K562 (cell line): ENCODE data around the gene VWF.

Experiments
- CTCF ChIP-seq, 3 experiments: IDR thresholded peaks in 2 of 3; conservative IDR thresholded peaks in 1 of 3; 2 replicates each; pipeline ENCODE4 v1.5.1; 2011 to 2012; ENCODE audit warnings: low read length in 3 of 3, mild to moderate bottlenecking in 3 of 3, control low read depth in 2 of 3, improper control_type of control experiment in 1 of 3, inconsistent platforms in 1 of 3, low read depth in 1 of 3, mixed read lengths in 1 of 3, moderate library complexity in 1 of 3; ENCODE audit not compliant: insufficient read depth in 2 of 3
- EZH2 ChIP-seq: IDR thresholded peaks from 2 replicates; pipeline ENCODE4 v1.6.1; 2012; ENCODE audit warnings: low read depth, mild to moderate bottlenecking, inconsistent platforms, low read length, borderline replicate concordance
- IRF2 ChIP-seq: sonication (generic); formaldehyde crosslinking; IDR thresholded peaks from 2 replicates; pipeline ENCODE4 v1.8.1; 2022; ENCODE audit warnings: mild to moderate bottlenecking, missing genetic modification reagents
- NCOA2 ChIP-seq, 2 experiments: fragments of 450-650 bp; IDR thresholded peaks; 2 replicates each; pipeline ENCODE4 v1.6.1; 2018; ENCODE audit warnings: mild to moderate bottlenecking in 2 of 2, moderate library complexity in 1 of 2; ENCODE audit not compliant: partially characterized antibody in 2 of 2
- RFX1 ChIP-seq: fragments of 450-650 bp; IDR thresholded peaks from 2 replicates; pipeline ENCODE4 v1.6.1; 2016; ENCODE audit warnings: mild to moderate bottlenecking, moderate library complexity
- TARDBP ChIP-seq: fragments of 450-650 bp; IDR thresholded peaks from 2 replicates; pipeline ENCODE4 v1.6.1; 2016
- ZNF24 ChIP-seq: fragments of 450-650 bp; IDR thresholded peaks from 2 replicates; pipeline ENCODE4 v1.6.1; 2016
- TF ChIP-seq, protein P1 (sequence below): sonication (generic); formaldehyde crosslinking; IDR thresholded peaks from 2 replicates; pipeline ENCODE4 v1.9.0; 2022; ENCODE audit warnings: mild to moderate bottlenecking, missing genetic modification reagents

DNA sequence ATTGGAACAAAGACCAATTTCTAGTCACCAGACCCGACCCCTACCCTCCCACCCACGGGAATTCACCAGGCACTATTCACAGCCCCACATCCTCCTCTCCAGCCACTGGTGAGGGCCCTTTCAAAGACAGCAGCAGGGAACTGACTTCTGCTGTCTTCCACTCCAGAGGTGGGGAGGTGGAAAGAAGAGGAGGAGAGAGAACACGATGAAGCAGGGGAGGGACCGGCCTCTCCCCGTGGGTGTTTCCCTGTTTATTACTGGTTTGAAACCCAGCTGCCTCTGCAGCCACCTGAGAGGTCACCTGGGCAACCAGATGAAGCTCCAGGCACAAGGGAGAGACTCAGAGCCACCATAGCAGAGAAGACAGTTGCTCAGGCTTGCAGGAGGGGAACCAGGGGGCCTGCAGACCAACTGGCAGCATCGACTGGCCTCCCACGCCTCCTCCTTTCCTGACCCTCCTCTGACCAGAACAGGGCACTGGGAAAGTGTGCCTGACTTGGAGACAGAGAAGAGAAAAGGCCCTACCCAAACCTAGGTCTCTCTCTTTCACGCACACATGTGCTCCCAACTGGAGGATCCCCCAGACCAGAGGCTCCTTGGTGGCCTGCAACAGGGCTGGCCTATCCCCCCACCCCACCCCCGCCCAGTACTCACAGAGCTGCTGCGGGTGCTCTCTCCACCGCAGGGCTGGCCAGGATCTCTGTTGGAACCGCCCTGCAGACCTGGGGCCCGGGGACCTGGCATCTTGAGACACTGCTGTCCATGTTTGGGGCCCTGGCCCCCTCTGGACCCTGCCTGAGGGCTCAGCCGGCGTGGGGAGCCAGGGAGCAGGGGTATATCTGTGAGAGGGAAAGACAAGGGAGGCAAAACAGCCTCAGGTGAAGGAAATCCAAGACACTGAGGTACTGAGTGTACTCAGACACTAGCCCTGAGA is 202.2 kb downstream of the VWF start:
- TF ChIP-seq TARDBP = no peak
- no peak for TF ChIP-seq EZH2
- TF ChIP-seq IRF2 (CRISPR knock-in tag) = no peak
- TF ChIP-seq CTCF (IDR thresholded peaks at IDR 0.05 in 2 of 3, conservative IDR thresholded peaks at IDR 0.05 in 1 of 3; ENCODE audit: insufficient read depth in 2 of 3, low read depth in 1 of 3, low read length in 3 of 3) = no peak
- TF ChIP-seq ZNF24 = no peak
- TF ChIP-seq, protein P1, sequence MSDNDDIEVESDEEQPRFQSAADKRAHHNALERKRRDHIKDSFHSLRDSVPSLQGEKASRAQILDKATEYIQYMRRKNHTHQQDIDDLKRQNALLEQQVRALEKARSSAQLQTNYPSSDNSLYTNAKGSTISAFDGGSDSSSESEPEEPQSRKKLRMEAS = no peak
- TF ChIP-seq NCOA2 (IDR thresholded peaks at IDR 0.05; ENCODE audit: partially characterized antibody in 2 of 2) = no peak
- TF ChIP-seq RFX1 = no peak
